Measurements from ENCODE around the gene CORO2B.
A peak's percentile ranks its signal among the peaks of the same experiment; 100 is the strongest.

Gene CORO2B

DNA sequence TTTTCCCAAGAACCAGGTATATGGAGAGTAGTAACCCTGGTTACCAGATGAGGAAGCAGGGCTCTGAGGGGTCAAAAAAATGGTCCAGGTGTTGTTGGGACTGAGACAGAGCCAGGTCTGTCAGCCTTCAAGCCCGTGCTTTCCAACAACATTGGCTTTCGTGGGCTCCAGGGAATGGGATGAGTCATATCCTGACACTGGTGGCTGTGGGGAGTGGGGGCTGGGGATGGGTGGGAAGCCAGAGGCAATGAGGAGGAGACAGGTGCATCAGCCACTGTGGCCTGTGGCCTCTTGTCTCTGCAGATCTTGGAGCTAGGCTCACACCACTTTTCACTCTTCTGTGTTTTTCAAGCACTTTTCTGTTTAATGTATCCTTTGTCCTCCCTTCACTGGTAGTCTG lies 38.2 kb downstream of the CORO2B start:
- no peak for TF ChIP-seq YY1 (IDR thresholded peaks at IDR 0.05; ENCODE audit: insufficient read depth, insufficient read length)
- TF ChIP-seq ZNF274 (IDR thresholded peaks at IDR 0.05; ENCODE audit: low read depth, low read length): no peak
- no peak for TF ChIP-seq SUZ12 (IDR thresholded peaks at IDR 0.05; ENCODE audit: extremely low read depth, insufficient read depth, insufficient read length)
- no peak overlapping the region for H3K4me3 ChIP-seq (ENCODE audit: insufficient read length, low read depth)
- H3K36me3 ChIP-seq (ENCODE audit: insufficient read depth, insufficient read length, low read length): no peaks in the 10 kb centered on the region
- peaks cover 12% of the 10 kb centered on the region for H3K4me1 ChIP-seq (ENCODE audit: insufficient read depth, insufficient read length)
- H3K9me3 ChIP-seq (ENCODE audit: insufficient read depth, low read length): no peaks in the 10 kb centered on the region
- DNase-seq (ENCODE audit: low read depth, low spot score): no peak
- H3K9ac ChIP-seq (ENCODE audit: insufficient read length, low read depth): no peak overlapping the region
- no peaks in the 10 kb centered on the region for H3K27me3 ChIP-seq (ENCODE audit: insufficient read depth, insufficient read length)

DNA sequence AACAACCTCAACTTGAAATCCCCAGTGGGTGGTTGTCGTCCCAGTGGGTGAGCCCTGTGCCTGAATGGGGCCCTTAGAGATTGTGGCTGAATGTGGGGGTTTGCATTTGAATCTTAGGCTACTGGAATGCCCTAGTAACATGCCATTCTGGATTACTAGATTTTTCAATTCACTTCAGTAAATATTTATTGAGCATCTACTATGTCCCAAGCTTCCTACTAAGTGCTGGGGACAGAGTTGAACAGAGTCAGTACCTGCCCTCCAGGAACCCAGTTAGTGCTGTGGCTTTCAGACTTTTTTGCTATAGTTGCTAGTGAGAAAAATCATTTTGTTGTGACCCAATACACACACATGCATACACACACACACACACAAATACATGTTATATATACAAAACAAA lies 39.0 kb downstream of the CORO2B start:
- H3K9ac ChIP-seq (ENCODE audit: insufficient read length, low read depth): no peak overlapping the region
- peaks cover 12% of the 10 kb centered on the region for H3K4me1 ChIP-seq (ENCODE audit: insufficient read depth, insufficient read length)
- TF ChIP-seq ZNF274 (IDR thresholded peaks at IDR 0.05; ENCODE audit: low read depth, low read length) (no peak), YY1 (IDR thresholded peaks at IDR 0.05; ENCODE audit: insufficient read depth, insufficient read length) (no peak), SUZ12 (IDR thresholded peaks at IDR 0.05; ENCODE audit: extremely low read depth, insufficient read depth, insufficient read length) (no peak)
- H3K36me3 ChIP-seq (ENCODE audit: insufficient read depth, insufficient read length, low read length): no peaks in the 10 kb centered on the region
- H3K9me3 ChIP-seq (ENCODE audit: insufficient read depth, low read length): no peaks in the 10 kb centered on the region
- H3K27me3 ChIP-seq (ENCODE audit: insufficient read depth, insufficient read length): no peaks in the 10 kb centered on the region
- no peak for DNase-seq (ENCODE audit: low read depth, low spot score)
- H3K4me3 ChIP-seq (ENCODE audit: insufficient read length, low read depth): no peak overlapping the region

DNA sequence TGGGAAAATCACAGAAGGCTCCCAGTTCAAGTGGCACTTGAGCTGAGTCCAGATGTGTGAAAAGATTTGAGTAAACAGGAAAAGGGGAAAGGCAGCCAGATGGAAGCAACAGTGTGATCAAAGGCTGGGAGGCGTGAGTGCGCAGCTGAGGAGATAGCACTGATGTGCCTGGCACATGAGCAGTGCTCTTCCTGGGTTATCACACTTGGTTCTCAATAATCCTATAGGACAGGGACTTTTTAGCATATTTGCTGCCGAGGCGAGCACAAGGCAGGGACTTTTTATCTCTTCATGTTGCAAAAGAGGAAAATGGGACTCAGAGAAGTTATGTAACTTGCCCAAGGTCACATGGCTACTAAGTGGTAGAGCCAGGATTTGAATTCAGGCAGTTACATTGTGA lies 39.6 kb downstream of the CORO2B start:
- H3K4me3 ChIP-seq (ENCODE audit: insufficient read length, low read depth): no peak overlapping the region
- no peaks in the 10 kb centered on the region for H3K9me3 ChIP-seq (ENCODE audit: insufficient read depth, low read length)
- H3K9ac ChIP-seq (ENCODE audit: insufficient read length, low read depth): no peak overlapping the region
- H3K27me3 ChIP-seq (ENCODE audit: insufficient read depth, insufficient read length): no peaks in the 10 kb centered on the region
- no peaks in the 10 kb centered on the region for H3K36me3 ChIP-seq (ENCODE audit: insufficient read depth, insufficient read length, low read length)
- TF ChIP-seq ZNF274 (IDR thresholded peaks at IDR 0.05; ENCODE audit: low read depth, low read length) (no peak), SUZ12 (IDR thresholded peaks at IDR 0.05; ENCODE audit: extremely low read depth, insufficient read depth, insufficient read length) (no peak), YY1 (IDR thresholded peaks at IDR 0.05; ENCODE audit: insufficient read depth, insufficient read length) (no peak)
- DNase-seq (ENCODE audit: low read depth, low spot score): no peak
- peaks cover 13% of the 10 kb centered on the region for H3K4me1 ChIP-seq (ENCODE audit: insufficient read depth, insufficient read length)

DNA sequence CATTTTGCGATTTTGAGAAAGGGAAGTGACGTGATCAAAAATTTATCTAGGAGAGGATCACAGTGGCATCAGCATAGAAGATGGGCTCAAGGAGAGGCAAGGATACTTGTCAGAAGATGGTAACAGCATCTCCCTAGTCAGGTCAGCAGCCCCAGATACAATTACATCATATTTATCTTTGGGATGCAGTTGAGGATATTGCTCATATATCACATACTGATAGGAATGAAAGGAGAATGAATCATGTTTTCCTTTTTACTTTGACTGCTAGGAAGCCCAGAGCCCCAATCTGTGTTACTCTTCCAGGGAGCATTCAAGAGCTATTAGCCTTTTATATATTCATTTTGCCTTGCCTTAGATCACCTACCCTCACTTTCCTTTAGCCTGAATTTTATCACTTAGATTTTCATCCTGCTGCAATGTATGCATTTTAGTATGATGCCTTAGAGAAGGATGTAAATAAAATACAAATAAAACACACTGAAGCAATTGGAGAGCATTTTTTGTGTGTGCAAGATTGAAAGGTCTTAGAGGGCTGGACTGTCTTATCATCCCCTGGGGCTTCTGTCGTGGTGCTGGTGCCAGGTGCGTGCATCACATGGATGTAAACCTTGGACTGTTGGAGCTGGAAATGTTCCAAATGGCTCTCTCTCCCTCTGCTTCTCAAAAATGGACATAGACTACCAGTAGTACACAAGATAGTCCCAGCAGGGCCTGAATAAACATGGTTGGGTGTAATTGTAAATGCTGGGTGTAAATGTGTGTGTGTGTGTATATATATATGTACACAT lies 40.3 kb downstream of the CORO2B start:
- H3K4me1 ChIP-seq (ENCODE audit: insufficient read depth, insufficient read length): peaks cover 13% of the 10 kb centered on the region

DNA sequence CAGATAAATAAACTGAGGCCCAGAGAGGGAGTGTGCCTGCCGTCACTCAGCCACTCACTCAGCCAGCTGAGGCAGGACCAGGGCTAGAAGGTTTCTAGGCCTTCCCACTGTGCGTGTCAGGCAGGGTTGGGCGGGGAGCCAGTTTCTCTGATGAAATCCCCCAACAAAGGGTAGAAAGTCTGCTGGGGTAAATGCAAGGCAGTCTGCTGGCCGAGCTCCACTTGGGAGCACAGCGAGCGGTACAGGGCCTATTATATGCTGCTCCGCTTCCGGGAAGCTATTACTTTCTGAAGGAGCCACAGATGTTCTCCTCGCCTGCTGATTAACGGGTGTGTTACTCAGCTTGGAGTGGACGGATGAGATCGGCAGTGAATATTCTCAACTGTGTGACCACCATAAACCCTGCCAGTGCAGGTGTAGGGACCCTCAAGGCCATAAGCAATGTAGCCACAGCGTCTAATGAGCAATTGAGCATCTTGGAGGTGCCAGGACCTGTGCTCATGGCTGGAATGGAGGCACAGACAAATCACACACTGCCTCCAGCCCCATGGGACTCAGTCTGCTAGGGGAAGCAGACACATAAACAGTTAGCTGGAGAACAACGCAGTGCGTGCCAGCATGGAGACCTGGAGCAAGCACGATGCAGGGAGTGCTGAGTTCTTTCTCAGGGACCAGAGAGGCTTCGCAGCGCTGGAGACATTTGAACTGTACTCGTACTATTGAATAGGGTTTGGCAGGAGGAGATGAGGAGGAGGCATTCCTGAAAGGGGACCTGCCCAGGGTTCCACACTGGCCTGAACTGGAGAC lies 42.1 kb downstream of the CORO2B start:
- DNase-seq (ENCODE audit: low read depth, low spot score): no peak
- Histone ChIP-seq H3K36me3 (ENCODE audit: insufficient read depth, insufficient read length, low read length) (no peaks in the 10 kb centered on the region), H3K4me3 (ENCODE audit: insufficient read length, low read depth) (no peak overlapping the region)

More for the DNA sequence above, 40.3 kb downstream of the CORO2B start:
- TF ChIP-seq SUZ12 (IDR thresholded peaks at IDR 0.05; ENCODE audit: extremely low read depth, insufficient read depth, insufficient read length) (no peak), YY1 (IDR thresholded peaks at IDR 0.05; ENCODE audit: insufficient read depth, insufficient read length) (no peak), ZNF274 (IDR thresholded peaks at IDR 0.05; ENCODE audit: low read depth, low read length) (no peak)
- DNase-seq (ENCODE audit: low read depth, low spot score): no peak
- Histone ChIP-seq H3K4me3 (ENCODE audit: insufficient read length, low read depth) (no peak overlapping the region), H3K9ac (ENCODE audit: insufficient read length, low read depth) (no peak overlapping the region), H3K9me3 (ENCODE audit: insufficient read depth, low read length) (no peaks in the 10 kb centered on the region), H3K36me3 (ENCODE audit: insufficient read depth, insufficient read length, low read length) (no peaks in the 10 kb centered on the region), H3K27me3 (ENCODE audit: insufficient read depth, insufficient read length) (no peaks in the 10 kb centered on the region)

DNA sequence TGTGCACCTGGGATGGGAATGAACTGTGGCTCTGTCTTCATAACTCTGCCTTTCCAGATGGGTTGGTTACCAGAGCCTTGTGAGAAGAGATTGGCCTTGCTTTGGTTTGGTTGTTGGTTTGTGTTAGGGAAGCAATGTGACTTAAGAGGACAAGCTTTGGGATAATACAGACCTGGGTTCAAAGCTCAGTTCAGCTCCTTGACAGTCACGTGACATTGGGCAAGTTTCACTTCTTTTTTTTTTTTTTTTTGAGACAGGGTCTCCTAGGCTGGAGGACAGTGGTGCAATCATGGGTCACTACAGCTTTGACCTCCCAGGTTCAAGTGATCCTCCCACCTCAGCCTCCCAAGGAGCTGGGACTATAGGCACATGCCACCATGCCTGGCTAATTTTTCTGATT lies 42.7 kb downstream of the CORO2B start:
- DNase-seq (ENCODE audit: low read depth, low spot score): no peak
- H3K27me3 ChIP-seq (ENCODE audit: insufficient read depth, insufficient read length): no peaks in the 10 kb centered on the region
- peaks cover 8% of the 10 kb centered on the region for H3K4me1 ChIP-seq (ENCODE audit: insufficient read depth, insufficient read length)
- no peak overlapping the region for H3K9ac ChIP-seq (ENCODE audit: insufficient read length, low read depth)
- TF ChIP-seq YY1 (IDR thresholded peaks at IDR 0.05; ENCODE audit: insufficient read depth, insufficient read length): no peak
- TF ChIP-seq ZNF274 (IDR thresholded peaks at IDR 0.05; ENCODE audit: low read depth, low read length): no peak
- TF ChIP-seq SUZ12 (IDR thresholded peaks at IDR 0.05; ENCODE audit: extremely low read depth, insufficient read depth, insufficient read length): no peak
- H3K9me3 ChIP-seq (ENCODE audit: insufficient read depth, low read length): no peaks in the 10 kb centered on the region
- no peak overlapping the region for H3K4me3 ChIP-seq (ENCODE audit: insufficient read length, low read depth)
- H3K36me3 ChIP-seq (ENCODE audit: insufficient read depth, insufficient read length, low read length): no peaks in the 10 kb centered on the region

More for the DNA sequence above, 42.1 kb downstream of the CORO2B start:
- Histone ChIP-seq H3K9me3 (ENCODE audit: insufficient read depth, low read length) (no peaks in the 10 kb centered on the region), H3K27me3 (ENCODE audit: insufficient read depth, insufficient read length) (no peaks in the 10 kb centered on the region), H3K9ac (ENCODE audit: insufficient read length, low read depth) (no peak overlapping the region), H3K4me1 (ENCODE audit: insufficient read depth, insufficient read length) (peaks cover 8% of the 10 kb centered on the region)
- TF ChIP-seq YY1 (IDR thresholded peaks at IDR 0.05; ENCODE audit: insufficient read depth, insufficient read length) (no peak), SUZ12 (IDR thresholded peaks at IDR 0.05; ENCODE audit: extremely low read depth, insufficient read depth, insufficient read length) (no peak), ZNF274 (IDR thresholded peaks at IDR 0.05; ENCODE audit: low read depth, low read length) (no peak)

DNA sequence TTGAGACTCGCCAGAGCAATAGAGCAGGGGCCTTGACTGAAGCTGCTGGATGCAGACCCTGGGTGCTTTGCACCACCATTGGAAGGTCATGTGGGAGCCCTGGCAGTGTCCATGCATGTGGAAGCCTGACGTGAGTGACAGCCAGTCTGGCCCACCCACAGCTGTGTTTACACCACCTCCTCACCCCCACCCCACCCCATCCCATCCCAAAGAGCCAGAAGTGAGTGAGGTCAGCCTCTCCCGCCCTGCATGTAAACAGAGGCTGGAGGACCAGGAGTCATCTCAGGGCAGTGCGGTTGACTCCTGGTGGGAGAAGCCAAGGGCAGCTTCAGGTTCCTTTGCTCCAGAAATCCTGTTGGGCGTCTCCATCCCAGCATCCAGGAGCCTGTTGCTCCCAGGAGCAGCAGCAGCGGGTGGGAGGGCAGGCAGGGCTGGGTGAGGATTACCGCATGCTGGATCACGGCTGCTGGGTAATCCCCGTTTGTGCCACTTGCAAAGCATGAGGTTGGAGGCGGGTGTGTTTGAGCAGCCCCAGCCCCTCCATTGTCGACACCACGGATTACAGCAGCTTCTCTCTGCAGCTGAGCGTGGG lies 44.6 kb downstream of the CORO2B start:
- no peak overlapping the region for H3K4me3 ChIP-seq (ENCODE audit: insufficient read length, low read depth)
- peaks cover 8% of the 10 kb centered on the region for H3K4me1 ChIP-seq (ENCODE audit: insufficient read depth, insufficient read length)
- no peaks in the 10 kb centered on the region for H3K36me3 ChIP-seq (ENCODE audit: insufficient read depth, insufficient read length, low read length)
- no peak for DNase-seq (ENCODE audit: low read depth, low spot score)
- H3K9me3 ChIP-seq (ENCODE audit: insufficient read depth, low read length): no peaks in the 10 kb centered on the region
- TF ChIP-seq SUZ12 (IDR thresholded peaks at IDR 0.05; ENCODE audit: extremely low read depth, insufficient read depth, insufficient read length) (no peak), YY1 (IDR thresholded peaks at IDR 0.05; ENCODE audit: insufficient read depth, insufficient read length) (no peak), ZNF274 (IDR thresholded peaks at IDR 0.05; ENCODE audit: low read depth, low read length) (no peak)
- peak overlapping the region; percentile 22 for H3K9ac ChIP-seq (ENCODE audit: insufficient read length, low read depth)
- H3K27me3 ChIP-seq (ENCODE audit: insufficient read depth, insufficient read length): no peaks in the 10 kb centered on the region

Data from NT2/D1 (cell line).